ENCODE data around the gene MROH7.
A peak's percentile ranks its signal among the peaks of the same experiment; 100 is the strongest.

Gene MROH7

DNA sequence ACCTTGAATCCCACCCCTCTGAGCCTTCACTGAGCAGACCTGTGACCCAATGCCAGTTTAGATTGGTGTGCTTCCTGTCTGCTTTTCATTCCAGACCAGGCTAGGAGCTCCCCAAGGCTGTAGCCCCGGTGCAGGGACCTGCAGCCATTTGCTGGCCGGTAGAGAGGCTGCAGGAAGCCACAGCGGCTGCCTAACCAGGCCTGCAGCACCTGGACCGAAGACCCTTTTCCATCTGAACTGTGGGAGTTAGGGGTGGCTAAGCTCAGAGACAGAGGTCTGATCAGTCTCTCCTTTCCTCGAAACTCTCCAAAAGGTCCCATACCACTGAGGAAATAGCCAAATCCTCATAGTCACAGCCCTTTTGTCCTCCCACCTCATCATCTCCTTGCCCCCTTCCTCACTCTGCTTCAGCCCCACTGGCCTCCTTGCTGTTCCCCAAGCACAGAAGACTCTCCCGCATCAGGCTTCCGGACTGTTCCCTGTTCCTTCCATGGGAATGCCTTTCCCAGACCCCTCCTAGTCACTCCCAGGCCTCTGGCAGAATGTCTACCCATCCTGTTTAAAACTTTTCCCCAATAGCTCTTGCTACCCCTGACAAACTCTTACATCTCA is 73.4 kb downstream of the MROH7 start:
- no peak for DNase-seq
- intact Hi-C loops (cut with DNase I) = loop anchor here (5.0 kb wide), 1 partner anchor 47 kb away; the partner anchor contains the start of gene PARS2

DNA sequence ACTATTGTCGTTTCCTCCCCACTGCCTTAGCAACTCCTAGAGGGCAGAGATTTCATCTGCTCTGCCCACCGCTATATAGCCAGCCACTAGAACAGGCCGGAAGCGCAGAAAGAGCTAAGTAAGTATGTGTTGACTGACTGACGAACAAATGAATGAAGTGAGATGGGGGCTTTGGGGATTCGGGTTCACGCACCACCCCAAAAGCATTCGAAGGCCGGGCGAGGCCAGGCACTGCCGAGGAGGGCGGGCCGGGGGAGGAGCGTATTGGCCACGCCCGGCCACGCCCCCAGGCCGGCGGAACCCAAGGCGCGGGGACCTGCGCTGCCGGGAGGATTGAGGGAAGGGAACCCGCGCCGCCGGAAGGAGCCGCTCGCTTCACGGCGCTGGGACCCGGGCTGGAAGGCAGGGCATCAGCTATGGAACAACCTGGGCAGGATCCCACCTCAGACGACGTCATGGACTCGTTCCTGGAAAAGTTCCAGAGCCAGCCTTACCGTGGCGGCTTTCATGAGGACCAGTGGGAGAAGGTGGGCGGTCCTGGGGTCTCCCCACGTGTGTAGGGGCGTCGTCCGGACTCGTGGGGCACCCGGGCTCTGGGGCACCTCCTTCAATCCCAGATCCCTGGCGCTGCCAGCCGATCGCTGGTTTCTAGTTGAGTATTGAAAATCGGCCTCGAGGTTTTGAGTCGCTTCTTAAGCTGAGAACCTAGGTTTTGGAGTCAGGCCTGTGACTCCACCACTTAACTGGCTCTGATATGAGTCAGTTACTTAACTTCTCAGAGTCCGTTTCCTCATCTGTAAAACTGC is 74.1 kb downstream of the MROH7 start, which contains the start of gene TTC4:
TSS of gene TTC4 (plus strand) at position 369 of the 806 bp plus-strand sequence. CDS start at position 417, 48 bp downstream.
- intact Hi-C loops (cut with DNase I) = loop anchor here (5.0 kb wide), 1 partner anchor 47 kb away; the partner anchor contains the start of gene PARS2
- DNase-seq = peak; percentile 60 to 96 (median 90)

DNA sequence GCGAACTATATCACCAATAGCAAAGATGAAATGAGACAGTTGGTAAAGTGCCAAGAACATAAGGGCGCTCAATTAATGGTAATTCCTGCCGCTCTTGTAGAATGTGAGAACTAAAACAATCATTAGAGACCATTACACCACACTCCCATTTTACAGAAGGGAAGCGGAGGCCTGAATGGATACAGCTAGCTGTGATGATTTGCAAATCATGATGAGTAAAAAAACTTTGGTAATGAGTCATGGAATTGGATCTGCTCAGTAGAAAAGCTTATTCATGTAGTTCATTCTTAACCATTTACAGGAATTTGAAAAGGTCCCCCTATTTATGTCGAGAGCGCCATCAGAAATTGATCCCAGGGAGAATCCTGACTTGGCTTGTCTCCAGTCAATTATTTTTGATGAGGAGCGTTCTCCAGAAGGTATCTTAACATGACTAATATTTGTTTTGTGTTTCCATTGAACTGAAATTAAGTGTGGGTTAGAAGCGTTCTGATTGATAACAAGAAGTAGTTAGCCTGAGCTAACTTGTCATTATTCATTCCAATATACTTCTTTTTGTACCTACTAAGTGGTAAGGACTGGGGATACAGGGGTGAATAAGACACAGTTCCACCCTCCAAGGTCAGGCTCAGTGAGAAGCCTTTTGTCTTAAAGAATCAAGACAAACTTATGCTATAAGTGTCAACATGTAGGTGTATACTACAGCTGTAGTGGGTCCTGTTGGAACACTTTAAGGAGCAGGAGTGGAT is 74.9 kb downstream of the MROH7 start:
- no peak for DNase-seq
- intact Hi-C loops (cut with DNase I) = loop anchor here (5.0 kb wide), 1 partner anchor 46 kb away; the partner anchor contains the start of gene PARS2

DNA sequence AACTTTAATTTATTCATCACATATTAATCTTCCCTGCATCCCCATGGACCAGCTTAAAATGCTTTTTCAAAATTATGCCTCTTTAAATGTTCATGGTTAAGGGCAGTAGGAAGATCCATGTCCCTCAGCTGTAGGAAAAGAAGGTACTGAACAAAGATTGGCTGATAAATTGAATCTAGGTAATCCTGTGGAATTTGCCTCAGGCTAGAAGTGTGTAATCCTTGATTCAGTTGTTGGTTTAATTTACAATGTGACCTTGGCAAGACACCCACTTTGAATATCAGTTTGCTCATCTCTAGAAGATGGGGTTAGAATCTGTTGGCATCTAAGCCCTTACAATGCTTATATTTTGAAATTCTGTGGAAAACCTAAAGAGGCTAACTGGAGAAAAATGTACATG is 80.1 kb downstream of the MROH7 start:
- intact Hi-C loops (cut with DNase I) = no loop called here
- no peak for DNase-seq

DNA sequence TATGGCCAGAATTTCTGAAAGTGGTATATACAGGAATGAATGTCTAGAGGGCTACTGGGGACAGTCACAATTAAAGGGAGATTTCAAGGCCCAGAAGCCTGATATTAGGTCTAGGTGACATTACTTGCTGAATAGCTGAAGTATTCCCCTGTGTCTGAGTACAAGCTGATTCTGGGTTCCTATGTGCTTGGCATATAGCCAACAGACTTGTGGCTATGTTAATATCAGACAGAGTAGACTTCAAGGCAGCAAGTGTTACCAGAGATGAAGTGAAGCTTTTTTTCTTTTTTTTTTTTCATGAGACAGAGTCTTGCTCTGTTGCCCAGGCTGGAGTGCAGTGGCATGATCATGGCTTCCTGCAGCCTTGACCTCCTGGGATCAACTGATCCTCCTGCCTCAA is 82.4 kb downstream of the MROH7 start:
- intact Hi-C loops (cut with DNase I) = no loop called here
- no peak for DNase-seq

DNA sequence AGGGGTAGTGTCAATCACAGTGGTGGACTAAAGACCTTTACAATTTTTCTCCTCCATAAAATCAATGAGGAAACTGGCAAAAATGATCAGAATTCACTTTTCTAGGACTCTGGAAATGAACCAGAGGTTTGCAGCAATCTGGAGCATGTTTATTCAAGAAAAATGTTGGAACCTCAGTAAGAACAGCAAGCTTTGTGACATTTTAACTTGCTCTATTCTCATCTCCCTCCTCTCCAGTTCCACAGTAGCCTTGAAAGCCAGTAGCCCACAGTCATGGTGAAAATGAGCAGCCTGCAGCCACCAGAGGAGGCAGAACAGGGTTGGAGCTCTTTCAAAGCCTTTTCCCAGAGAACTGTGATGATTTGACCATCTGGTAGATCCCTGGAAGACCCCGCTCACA is 83.2 kb downstream of the MROH7 start:
- intact Hi-C loops (cut with DNase I) = no loop called here
- DNase-seq = no peak

DNA sequence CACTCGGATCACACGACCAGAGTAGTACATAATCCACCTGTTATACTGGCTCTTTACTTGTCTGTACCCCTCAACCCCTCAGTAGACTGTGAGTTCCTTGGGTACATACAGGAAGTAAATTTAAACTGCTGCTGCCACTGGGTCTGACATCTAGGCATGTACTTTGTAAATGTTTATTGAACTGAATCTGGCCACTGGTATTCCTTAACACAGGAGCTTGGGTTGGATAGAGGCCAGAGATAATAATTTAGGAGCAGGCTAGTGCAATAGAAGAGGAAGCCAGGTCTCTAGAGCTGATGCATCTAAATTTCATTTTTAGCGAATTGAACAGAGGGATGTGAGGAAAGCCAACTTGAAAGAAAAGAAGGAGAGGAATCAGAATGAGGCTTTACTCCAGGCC is 86.4 kb downstream of the MROH7 start:
- intact Hi-C loops (cut with DNase I) = no loop called here
- DNase-seq = no peak

DNA sequence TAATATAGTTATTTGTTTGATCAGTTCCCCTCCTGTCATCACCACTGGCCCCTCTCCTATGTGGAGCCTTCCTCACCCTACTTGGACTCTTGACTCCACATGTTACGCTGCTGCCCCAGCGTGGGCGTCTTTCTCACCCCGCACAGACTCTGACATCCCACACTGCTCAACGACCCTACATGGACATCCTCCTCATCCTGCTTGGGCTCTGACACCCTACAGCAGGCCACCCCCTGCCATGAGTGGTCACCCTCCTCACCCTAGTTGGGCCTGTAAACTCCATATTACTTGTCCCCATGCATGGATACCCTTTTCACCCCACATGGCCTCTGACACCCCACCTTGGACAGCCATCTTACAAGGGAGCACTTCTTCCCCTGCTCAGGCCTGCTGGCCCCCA is 95.1 kb downstream of the MROH7 start:
- DNase-seq = peak in 1 of 42 donors; percentile 39
- intact Hi-C loops (cut with DNase I) = no loop called here

DNA sequence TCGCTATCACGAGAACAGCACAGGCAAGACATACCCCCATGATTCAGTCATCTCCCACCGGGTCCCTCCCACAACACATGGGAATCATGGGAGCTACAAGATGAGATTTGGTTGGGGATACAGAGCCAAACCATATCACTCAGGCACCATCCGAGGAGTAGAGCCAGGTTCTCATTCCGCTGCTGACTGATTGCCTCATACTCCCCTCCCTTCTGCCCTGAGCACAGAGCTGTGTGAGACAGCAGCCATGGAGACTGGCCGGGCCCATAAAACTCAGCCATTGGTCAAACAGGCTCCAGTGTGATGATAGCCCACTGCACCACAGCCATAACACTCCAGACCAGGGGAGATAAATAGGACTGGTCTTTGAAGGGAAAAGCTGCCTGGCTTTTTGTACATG is 96.7 kb downstream of the MROH7 start:
- DNase-seq = peak in 1 of 42 donors; percentile 31
- intact Hi-C loops (cut with DNase I) = no loop called here

DNA sequence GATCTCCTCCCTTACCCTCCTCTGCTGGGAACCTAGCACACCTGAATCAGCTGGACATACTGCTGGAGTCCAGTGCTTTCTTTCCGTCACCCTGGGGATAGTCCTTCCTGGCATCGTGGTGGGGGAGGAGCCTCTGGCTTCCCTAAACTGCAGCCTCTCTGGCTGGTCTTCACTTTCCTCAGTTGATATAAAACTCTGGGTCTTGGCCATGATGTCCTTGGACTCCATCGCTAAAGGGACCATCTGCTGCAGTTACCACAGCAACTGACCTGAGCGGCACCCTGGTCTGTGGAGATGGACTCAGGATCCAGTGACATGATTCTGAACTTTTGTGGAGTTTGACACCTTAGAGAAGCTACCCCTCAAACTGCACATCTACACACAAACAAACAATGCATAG is 99.9 kb downstream of the MROH7 start:
- DNase-seq = peak in 3 of 42 donors; percentile 10 to 21 (median 17)
- intact Hi-C loops (cut with DNase I) = no loop called here

DNA sequence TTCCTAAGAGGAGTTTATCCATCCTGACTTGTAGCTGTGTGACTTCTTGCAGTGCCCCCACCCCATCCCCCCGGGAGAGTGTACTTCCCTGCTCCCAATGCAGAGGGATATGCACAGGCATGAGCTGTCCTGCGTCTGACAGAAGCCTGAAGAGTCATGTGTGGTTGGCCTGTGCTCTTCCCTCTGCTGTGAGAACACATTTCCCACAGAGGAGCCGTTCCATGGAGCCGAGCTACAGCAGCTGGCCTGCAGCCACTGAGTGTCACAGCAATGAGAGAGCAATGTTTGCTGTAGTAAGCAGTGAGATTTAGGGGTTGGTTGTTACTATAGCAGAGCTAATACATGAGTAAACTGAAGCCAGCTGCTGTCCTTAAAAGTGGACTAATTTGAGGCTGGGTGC is 100.7 kb downstream of the MROH7 start:
- intact Hi-C loops (cut with DNase I) = no loop called here
- DNase-seq = peak in 3 of 42 donors; percentile 4 to 28 (median 23)

DNA sequence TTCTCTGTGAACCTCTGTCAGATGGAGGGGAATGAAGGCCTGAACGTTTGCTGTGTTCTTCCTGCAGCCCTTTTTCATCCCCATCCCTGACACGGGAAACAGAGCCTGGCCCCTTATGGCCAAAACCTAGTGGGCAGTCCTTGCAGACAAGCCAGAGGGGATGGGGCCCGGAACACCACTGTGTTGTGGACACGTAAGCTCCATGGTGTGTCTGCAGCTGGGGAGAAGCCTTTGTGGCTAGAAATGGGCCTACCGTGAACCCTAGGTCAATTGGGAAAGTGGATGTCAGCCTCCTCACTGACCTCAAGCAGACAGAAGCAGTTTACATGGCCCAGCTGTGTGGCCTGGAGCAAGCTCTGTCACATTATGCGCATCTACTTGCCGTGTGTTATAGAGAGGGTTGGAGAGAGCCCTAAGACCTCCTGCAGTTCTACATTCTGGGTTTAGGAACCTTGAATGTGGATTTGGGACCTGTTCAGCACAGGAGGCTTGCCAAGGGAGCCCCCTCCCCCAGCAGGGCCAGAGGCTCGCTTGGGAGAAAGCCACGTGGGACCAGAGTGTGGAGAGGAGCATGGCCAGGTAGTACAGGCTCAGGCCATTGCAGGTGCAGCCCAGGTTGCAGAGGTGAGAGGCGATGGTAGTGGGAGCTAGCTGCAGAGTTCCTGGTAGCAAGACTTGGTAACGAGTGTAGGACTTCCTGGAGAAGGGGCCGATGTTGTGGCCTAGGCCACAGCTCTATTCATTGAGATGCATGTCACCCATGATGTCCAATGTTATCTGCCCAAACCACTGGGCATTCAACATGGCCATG is 102.0 kb downstream of the MROH7 start:
- DNase-seq = peak in 2 of 42 donors; percentile 4 to 34
- intact Hi-C loops (cut with DNase I) = no loop called here

DNA sequence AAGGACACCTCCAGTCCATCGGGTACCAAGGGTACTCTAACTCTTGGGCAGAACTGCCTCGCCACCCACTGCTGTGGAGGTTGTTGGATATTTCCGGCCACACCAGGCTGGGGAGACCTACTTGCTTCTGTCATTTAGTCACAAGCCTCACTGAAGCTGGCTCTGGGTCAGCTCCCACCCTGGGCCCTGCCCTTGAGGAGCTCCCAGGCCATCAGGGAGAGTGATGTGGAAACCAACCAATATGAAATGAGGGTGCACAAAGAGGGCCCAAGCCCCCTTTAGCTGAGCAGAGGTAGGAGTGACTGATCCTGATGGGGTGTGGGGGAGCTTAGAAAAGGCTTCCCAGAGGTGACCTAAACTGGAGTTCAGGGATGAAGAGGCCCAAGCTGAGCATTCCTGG is 103.1 kb downstream of the MROH7 start:
- DNase-seq = peak in 1 of 42 donors; percentile 6
- intact Hi-C loops (cut with DNase I) = no loop called here

DNA sequence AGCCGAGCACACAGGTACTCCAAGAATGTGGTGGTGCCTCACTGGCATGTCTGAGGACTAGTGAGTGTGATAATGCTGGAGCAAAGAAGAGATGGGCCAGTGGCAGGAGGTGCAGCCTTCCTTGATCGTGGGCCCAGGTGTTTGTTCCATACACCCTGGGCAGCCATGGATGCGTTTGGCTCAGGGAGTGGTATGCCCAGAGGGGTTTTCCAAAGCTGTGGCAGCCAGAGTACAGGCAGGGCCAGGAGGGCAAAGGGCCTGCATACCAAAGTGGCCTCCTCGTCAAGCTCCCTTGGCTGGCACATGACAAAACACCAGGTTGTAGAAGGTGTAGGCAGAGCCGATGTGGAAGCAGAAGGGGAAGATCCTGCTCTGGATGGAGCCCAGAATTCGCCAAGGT is 103.7 kb downstream of the MROH7 start:
- peak in 1 of 42 donors; percentile 3 for DNase-seq
- intact Hi-C loops (cut with DNase I) = no loop called here

DNA sequence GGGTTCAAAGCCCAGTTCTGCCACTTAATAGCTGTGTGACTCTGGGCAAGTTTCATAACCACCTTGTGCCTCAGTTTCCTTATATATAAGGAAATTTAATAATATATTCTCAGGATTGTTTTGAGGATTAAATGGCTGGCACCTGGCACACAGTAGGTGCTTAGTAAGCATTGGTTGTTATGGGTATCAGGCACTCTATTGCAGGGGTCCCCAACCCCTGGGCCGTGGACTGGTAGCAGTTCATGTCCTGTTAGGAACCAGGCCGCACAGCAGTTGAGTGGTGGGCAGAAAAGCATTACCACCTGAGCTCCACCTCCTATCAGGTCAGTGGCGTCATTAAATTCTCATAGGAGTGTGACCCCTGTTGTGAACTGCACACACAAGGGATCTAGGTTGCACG is 104.3 kb downstream of the MROH7 start:
- intact Hi-C loops (cut with DNase I) = no loop called here
- no peak for DNase-seq

DNA sequence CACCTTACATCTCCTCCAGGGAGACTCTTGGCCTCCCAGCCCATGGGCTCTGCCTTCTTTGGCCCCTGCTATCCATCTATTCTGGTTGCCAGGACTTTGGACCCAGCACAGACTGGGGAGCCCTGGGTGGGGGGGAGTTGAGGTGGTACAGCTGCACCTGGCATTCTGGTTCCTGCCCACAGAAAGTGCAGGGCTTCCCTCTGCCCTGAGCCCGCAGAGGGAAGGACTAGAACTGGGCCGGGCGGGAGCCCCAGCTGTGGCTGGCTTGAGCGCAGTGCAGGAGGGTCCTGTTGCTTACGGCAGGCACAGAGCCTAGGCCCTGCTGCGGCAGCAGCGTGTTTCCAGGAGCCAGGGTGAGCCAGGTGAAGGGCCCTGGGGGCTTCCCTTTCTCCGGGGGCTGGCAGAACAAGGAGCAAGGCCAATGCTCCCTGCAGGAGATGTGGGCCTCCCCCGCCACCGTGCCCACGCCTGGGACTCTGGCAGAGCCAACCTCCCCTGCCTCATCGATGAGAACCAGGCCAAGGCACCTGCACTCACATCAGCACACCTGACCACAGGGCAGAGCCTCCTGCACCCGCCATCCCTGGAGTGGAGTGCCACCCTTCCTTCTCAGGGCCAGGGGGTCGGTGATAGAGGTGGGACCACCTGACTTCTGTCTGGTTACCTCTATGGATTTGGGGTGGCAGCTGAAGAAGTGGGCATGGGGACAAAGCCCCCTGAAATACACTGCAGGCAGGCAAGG is 106.7 kb downstream of the MROH7 start:
- no peak for DNase-seq
- intact Hi-C loops (cut with DNase I) = no loop called here

DNA sequence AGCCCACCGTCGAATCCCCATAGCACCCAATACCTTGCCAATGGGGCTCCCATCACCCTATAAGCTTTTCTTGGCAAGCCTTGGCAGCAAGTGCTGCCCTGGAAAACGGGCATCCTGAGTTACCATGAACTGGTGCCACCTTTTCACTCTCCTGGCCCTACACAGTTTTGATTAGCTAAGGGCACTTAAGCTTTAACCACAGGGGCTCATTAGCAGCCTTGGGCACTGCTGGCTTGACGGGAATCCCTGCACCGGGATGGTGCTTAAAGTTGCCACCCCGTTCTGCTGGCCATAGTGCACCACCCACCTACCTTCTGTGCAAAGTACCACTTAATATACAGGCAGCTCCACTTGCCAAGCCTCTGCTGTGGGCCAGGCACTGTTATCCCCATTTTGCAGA is 109.0 kb downstream of the MROH7 start:
- intact Hi-C loops (cut with DNase I) = no loop called here
- DNase-seq = no peak

DNA sequence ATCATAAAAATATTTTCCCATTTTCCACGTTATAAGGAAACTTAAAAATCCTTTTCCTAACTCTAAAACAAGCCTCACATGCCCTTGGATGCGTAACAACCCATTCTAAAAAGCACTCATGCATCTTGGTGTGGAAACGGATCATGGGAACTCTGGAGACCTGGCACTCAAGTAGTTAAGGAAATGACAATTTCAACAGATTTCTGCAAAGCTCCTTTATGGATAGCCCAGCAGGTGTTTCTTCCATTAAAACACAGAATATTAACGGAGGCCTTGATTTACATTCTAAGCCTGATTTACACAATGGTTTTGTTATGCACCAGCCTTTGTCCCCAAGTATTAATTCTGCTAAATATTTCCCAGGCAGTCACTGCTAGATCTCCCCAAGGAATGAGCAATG is 109.8 kb downstream of the MROH7 start:
- intact Hi-C loops (cut with DNase I) = no loop called here

More for the DNA sequence above, 109.8 kb downstream of the MROH7 start:
- no peak for DNase-seq
